ENCODE results near the gene SYK.
"Not testable (repeated sequence)": the region's sequence is repeated elsewhere in the genome, so short reads cannot be mapped to it uniquely, and the experiment has no call there.

Gene SYK

GRCh38 chr9:90882991-90883600 lies 81.5 kb downstream of the SYK start:
- no peak for DNase-seq

- DNase-seq, result no peak
Observed at GRCh38 chr9:90883661-90884060, 82.0 kb downstream of the SYK start.

GRCh38 chr9:90884178-90884577 lies 82.6 kb downstream of the SYK start:
- no peak for DNase-seq

GRCh38 chr9:90886868-90887267 lies 85.2 kb downstream of the SYK start:
- DNase-seq, result not testable (repeated sequence)

- DNase-seq, result no peak
Observed at GRCh38 chr9:90888941-90889340, 87.3 kb downstream of the SYK start.

GRCh38 chr9:90890146-90890810 lies 88.7 kb downstream of the SYK start:
- no peak for DNase-seq

GRCh38 chr9:90891308-90892040 lies 89.9 kb downstream of the SYK start:
- peak in 1 of 2 experiments; percentile 6 for DNase-seq

GRCh38 chr9:90892918-90893317 lies 91.3 kb downstream of the SYK start:
- DNase-seq, result no peak

GRCh38 chr9:90893706-90894105 lies 92.1 kb downstream of the SYK start:
- DNase-seq, result no peak

- peak in 1 of 2 experiments; percentile 9 for DNase-seq
Observed at GRCh38 chr9:90894986-90895687, 93.5 kb downstream of the SYK start.

GRCh38 chr9:90895786-90896185 lies 94.2 kb downstream of the SYK start:
- DNase-seq, result no peak

- no peak for DNase-seq
Observed at GRCh38 chr9:90896231-90896630, 94.6 kb downstream of the SYK start.

- peak in 1 of 2 experiments; percentile 6 for DNase-seq
Observed at GRCh38 chr9:90898228-90898627, 96.6 kb downstream of the SYK start.

GRCh38 chr9:90899287-90899686 lies 97.7 kb downstream of the SYK start:
- DNase-seq, result no peak

GRCh38 chr9:90900130-90900529 lies 98.5 kb downstream of the SYK start:
- DNase-seq, result no peak

GRCh38 chr9:90901933-90902332 lies 100.3 kb downstream of the SYK start:
- no peak for DNase-seq

GRCh38 chr9:90903766-90904424 lies 102.3 kb downstream of the SYK start:
- DNase-seq, result no peak

- DNase-seq, result no peak
Observed at GRCh38 chr9:90904706-90905478, 103.3 kb downstream of the SYK start.

GRCh38 chr9:90905822-90906221 lies 104.2 kb downstream of the SYK start:
- no peak for DNase-seq

GRCh38 chr9:90906316-90907055 lies 104.9 kb downstream of the SYK start:
- no peak for DNase-seq

GRCh38 chr9:90907056-90907445 lies 105.4 kb downstream of the SYK start:
- DNase-seq, result no peak

Measured in NCI-H526 (cell line).